ENCODE results near the gene PTPRN2.

The PTPRN2 gene

GRCh38 chr7:158010961-158011693, 576.5 kb downstream of the PTPRN2 start:
- Histone ChIP-seq H3K4me1 (ENCODE audit: control insufficient read depth, insufficient read depth, low read length) (peaks cover 5% of the 10 kb centered on the region), H3K4me3 (ENCODE audit: low read length) (no peak overlapping the region)

GRCh38 chr7:158009886-158010285, 577.7 kb downstream of the PTPRN2 start:
- H3K4me3 ChIP-seq (ENCODE audit: low read length): no peak overlapping the region
- H3K9me3 ChIP-seq (ENCODE audit: control insufficient read depth, low read length): no peaks in the 10 kb centered on the region
- no peaks in the 10 kb centered on the region for H3K27me3 ChIP-seq (ENCODE audit: control insufficient read depth, insufficient read depth, low read length)
- H3K4me1 ChIP-seq (ENCODE audit: control insufficient read depth, insufficient read depth, low read length): no peaks in the 10 kb centered on the region
- H3K9ac ChIP-seq (ENCODE audit: low read length): no peak overlapping the region
- H3K36me3 ChIP-seq (ENCODE audit: control insufficient read depth, insufficient read depth, low read length): no peaks in the 10 kb centered on the region

More at GRCh38 chr7:158010961-158011693, 576.5 kb downstream of the PTPRN2 start:
- H3K9me3 ChIP-seq (ENCODE audit: control insufficient read depth, low read length): no peaks in the 10 kb centered on the region
- H3K36me3 ChIP-seq (ENCODE audit: control insufficient read depth, insufficient read depth, low read length): no peaks in the 10 kb centered on the region
- H3K9ac ChIP-seq (ENCODE audit: low read length): no peak overlapping the region
- H3K27me3 ChIP-seq (ENCODE audit: control insufficient read depth, insufficient read depth, low read length): no peaks in the 10 kb centered on the region

- Histone ChIP-seq H3K36me3 (ENCODE audit: control insufficient read depth, insufficient read depth, low read length) (no peaks in the 10 kb centered on the region), H3K9ac (ENCODE audit: low read length) (no peak overlapping the region)
Measured at GRCh38 chr7:158008267-158008666, 579.4 kb downstream of the PTPRN2 start.

GRCh38 chr7:158007697-158008257, 579.8 kb downstream of the PTPRN2 start:
- Histone ChIP-seq H3K9ac (ENCODE audit: low read length) (no peak overlapping the region), H3K4me1 (ENCODE audit: control insufficient read depth, insufficient read depth, low read length) (no peaks in the 10 kb centered on the region), H3K9me3 (ENCODE audit: control insufficient read depth, low read length) (no peaks in the 10 kb centered on the region), H3K27me3 (ENCODE audit: control insufficient read depth, insufficient read depth, low read length) (no peaks in the 10 kb centered on the region), H3K4me3 (ENCODE audit: low read length) (no peak overlapping the region), H3K36me3 (ENCODE audit: control insufficient read depth, insufficient read depth, low read length) (no peaks in the 10 kb centered on the region)

More at GRCh38 chr7:158008267-158008666, 579.4 kb downstream of the PTPRN2 start:
- Histone ChIP-seq H3K4me3 (ENCODE audit: low read length) (no peak overlapping the region), H3K9me3 (ENCODE audit: control insufficient read depth, low read length) (no peaks in the 10 kb centered on the region), H3K4me1 (ENCODE audit: control insufficient read depth, insufficient read depth, low read length) (no peaks in the 10 kb centered on the region), H3K27me3 (ENCODE audit: control insufficient read depth, insufficient read depth, low read length) (no peaks in the 10 kb centered on the region)

GRCh38 chr7:158006841-158007696, 580.6 kb downstream of the PTPRN2 start:
- H3K9ac ChIP-seq (ENCODE audit: low read length): no peak overlapping the region
- H3K4me3 ChIP-seq (ENCODE audit: low read length): no peak overlapping the region
- H3K9me3 ChIP-seq (ENCODE audit: control insufficient read depth, low read length): no peaks in the 10 kb centered on the region
- no peaks in the 10 kb centered on the region for H3K36me3 ChIP-seq (ENCODE audit: control insufficient read depth, insufficient read depth, low read length)
- H3K27me3 ChIP-seq (ENCODE audit: control insufficient read depth, insufficient read depth, low read length): no peaks in the 10 kb centered on the region
- no peaks in the 10 kb centered on the region for H3K4me1 ChIP-seq (ENCODE audit: control insufficient read depth, insufficient read depth, low read length)

GRCh38 chr7:158005531-158005930, 582.1 kb downstream of the PTPRN2 start:
- H3K9ac ChIP-seq (ENCODE audit: low read length): no peak overlapping the region
- H3K4me1 ChIP-seq (ENCODE audit: control insufficient read depth, insufficient read depth, low read length): no peaks in the 10 kb centered on the region
- H3K36me3 ChIP-seq (ENCODE audit: control insufficient read depth, insufficient read depth, low read length): no peaks in the 10 kb centered on the region

GRCh38 chr7:158004123-158004490, 583.5 kb downstream of the PTPRN2 start:
- no peaks in the 10 kb centered on the region for H3K36me3 ChIP-seq (ENCODE audit: control insufficient read depth, insufficient read depth, low read length)
- no peaks in the 10 kb centered on the region for H3K27me3 ChIP-seq (ENCODE audit: control insufficient read depth, insufficient read depth, low read length)
- H3K4me3 ChIP-seq (ENCODE audit: low read length): no peak overlapping the region
- H3K9ac ChIP-seq (ENCODE audit: low read length): no peak overlapping the region
- H3K4me1 ChIP-seq (ENCODE audit: control insufficient read depth, insufficient read depth, low read length): no peaks in the 10 kb centered on the region
- H3K9me3 ChIP-seq (ENCODE audit: control insufficient read depth, low read length): no peaks in the 10 kb centered on the region

More at GRCh38 chr7:158005531-158005930, 582.1 kb downstream of the PTPRN2 start:
- H3K9me3 ChIP-seq (ENCODE audit: control insufficient read depth, low read length): no peaks in the 10 kb centered on the region
- no peak overlapping the region for H3K4me3 ChIP-seq (ENCODE audit: low read length)
- no peaks in the 10 kb centered on the region for H3K27me3 ChIP-seq (ENCODE audit: control insufficient read depth, insufficient read depth, low read length)

- no peaks in the 10 kb centered on the region for H3K27me3 ChIP-seq (ENCODE audit: control insufficient read depth, insufficient read depth, low read length)
- H3K4me1 ChIP-seq (ENCODE audit: control insufficient read depth, insufficient read depth, low read length): no peaks in the 10 kb centered on the region
- H3K4me3 ChIP-seq (ENCODE audit: low read length): no peak overlapping the region
- H3K9ac ChIP-seq (ENCODE audit: low read length): no peak overlapping the region
- no peaks in the 10 kb centered on the region for H3K36me3 ChIP-seq (ENCODE audit: control insufficient read depth, insufficient read depth, low read length)
- H3K9me3 ChIP-seq (ENCODE audit: control insufficient read depth, low read length): no peaks in the 10 kb centered on the region
Measured at GRCh38 chr7:158003441-158004122, 584.0 kb downstream of the PTPRN2 start.

- H3K36me3 ChIP-seq (ENCODE audit: control insufficient read depth, insufficient read depth, low read length): no peaks in the 10 kb centered on the region
- no peak overlapping the region for H3K9ac ChIP-seq (ENCODE audit: low read length)
- H3K4me1 ChIP-seq (ENCODE audit: control insufficient read depth, insufficient read depth, low read length): no peaks in the 10 kb centered on the region
- H3K27me3 ChIP-seq (ENCODE audit: control insufficient read depth, insufficient read depth, low read length): no peaks in the 10 kb centered on the region
- H3K9me3 ChIP-seq (ENCODE audit: control insufficient read depth, low read length): no peaks in the 10 kb centered on the region
- H3K4me3 ChIP-seq (ENCODE audit: low read length): no peak overlapping the region
Measured at GRCh38 chr7:158002486-158003080, 585.0 kb downstream of the PTPRN2 start.

GRCh38 chr7:158001621-158002320, 585.9 kb downstream of the PTPRN2 start:
- H3K36me3 ChIP-seq (ENCODE audit: control insufficient read depth, insufficient read depth, low read length): no peaks in the 10 kb centered on the region
- no peaks in the 10 kb centered on the region for H3K4me1 ChIP-seq (ENCODE audit: control insufficient read depth, insufficient read depth, low read length)
- no peaks in the 10 kb centered on the region for H3K9me3 ChIP-seq (ENCODE audit: control insufficient read depth, low read length)
- no peaks in the 10 kb centered on the region for H3K27me3 ChIP-seq (ENCODE audit: control insufficient read depth, insufficient read depth, low read length)
- no peak overlapping the region for H3K4me3 ChIP-seq (ENCODE audit: low read length)
- H3K9ac ChIP-seq (ENCODE audit: low read length): no peak overlapping the region

- H3K27me3 ChIP-seq (ENCODE audit: control insufficient read depth, insufficient read depth, low read length): no peaks in the 10 kb centered on the region
- no peaks in the 10 kb centered on the region for H3K36me3 ChIP-seq (ENCODE audit: control insufficient read depth, insufficient read depth, low read length)
- H3K4me1 ChIP-seq (ENCODE audit: control insufficient read depth, insufficient read depth, low read length): no peaks in the 10 kb centered on the region
- no peak overlapping the region for H3K9ac ChIP-seq (ENCODE audit: low read length)
- H3K9me3 ChIP-seq (ENCODE audit: control insufficient read depth, low read length): no peaks in the 10 kb centered on the region
- H3K4me3 ChIP-seq (ENCODE audit: low read length): no peak overlapping the region
Measured at GRCh38 chr7:158001003-158001402, 586.6 kb downstream of the PTPRN2 start.

Data from mucosa of stomach (tissue), 1 donor.